ENCODE results near the gene CCDC73.
"Not testable (repeated sequence)": the region's sequence is repeated elsewhere in the genome, so short reads cannot be mapped to it uniquely, and the experiment has no call there.

The CCDC73 gene

GRCh38 chr11:32781721-32782120, 12.7 kb downstream of the CCDC73 start:
- DNase-seq (ENCODE audit: low read depth) = no peak
- H3K4me3 ChIP-seq (ENCODE audit: low read length) = no peak overlapping the region
- no peak for TF ChIP-seq CTCF (IDR thresholded peaks at IDR 0.05; ENCODE audit: insufficient read depth, low read depth, low read length, missing control alignments)

GRCh38 chr11:32780839-32781238, 13.6 kb downstream of the CCDC73 start:
- not testable (repeated sequence) for H3K4me3 ChIP-seq (ENCODE audit: low read length); DNase-seq (ENCODE audit: low read depth)

GRCh38 chr11:32779136-32779535, 15.3 kb downstream of the CCDC73 start:
- H3K4me3 ChIP-seq (ENCODE audit: low read length) = no peak overlapping the region
- TF ChIP-seq CTCF (IDR thresholded peaks at IDR 0.05; ENCODE audit: insufficient read depth, low read depth, low read length, missing control alignments) = no peak
- no peak for DNase-seq (ENCODE audit: low read depth)

GRCh38 chr11:32775908-32776307, 18.6 kb downstream of the CCDC73 start:
- H3K4me3 ChIP-seq (ENCODE audit: low read length) = no peak overlapping the region
- no peak for TF ChIP-seq CTCF (IDR thresholded peaks at IDR 0.05; ENCODE audit: insufficient read depth, low read depth, low read length, missing control alignments)

GRCh38 chr11:32774081-32774480, 20.4 kb downstream of the CCDC73 start:
- TF ChIP-seq CTCF (IDR thresholded peaks at IDR 0.05; ENCODE audit: insufficient read depth, low read depth, low read length, missing control alignments) = no peak
- H3K4me3 ChIP-seq (ENCODE audit: low read length) = no peak overlapping the region
- DNase-seq (ENCODE audit: low read depth) = no peak

More at GRCh38 chr11:32775908-32776307, 18.6 kb downstream of the CCDC73 start:
- no peak for DNase-seq (ENCODE audit: low read depth)

- H3K4me3 ChIP-seq (ENCODE audit: low read length) = no peak overlapping the region
- no peak for TF ChIP-seq CTCF (IDR thresholded peaks at IDR 0.05; ENCODE audit: insufficient read depth, low read depth, low read length, missing control alignments)
- DNase-seq (ENCODE audit: low read depth) = no peak
Measured at GRCh38 chr11:32772731-32773130, 21.7 kb downstream of the CCDC73 start.

- not testable (repeated sequence) for H3K4me3 ChIP-seq (ENCODE audit: low read length); DNase-seq (ENCODE audit: low read depth)
Measured at GRCh38 chr11:32761774-32762173, 32.7 kb downstream of the CCDC73 start.

- no peak for TF ChIP-seq CTCF (IDR thresholded peaks at IDR 0.05; ENCODE audit: insufficient read depth, low read depth, low read length, missing control alignments)
- no peak overlapping the region for H3K4me3 ChIP-seq (ENCODE audit: low read length)
- DNase-seq (ENCODE audit: low read depth) = peak; percentile 65
Measured at GRCh38 chr11:32758291-32758690, 36.2 kb downstream of the CCDC73 start.

- not testable (repeated sequence) for H3K4me3 ChIP-seq (ENCODE audit: low read length); DNase-seq (ENCODE audit: low read depth)
Measured at GRCh38 chr11:32753181-32753580, 41.3 kb downstream of the CCDC73 start.
